ENCODE data around the gene ERICH2.

- TF ChIP-seq CTCF (IDR thresholded peaks at IDR 0.05; ENCODE audit: extremely low read depth in 1 of 2, insufficient read depth in 1 of 2, low read depth in 1 of 2, low read length in 2 of 2) (no peak), EZH2 (IDR thresholded peaks at IDR 0.05; ENCODE audit: borderline replicate concordance, low read depth, low read length, severe bottlenecking) (no peak)
Measured at GRCh38 chr2:170740660-170741059, 29.5 kb upstream of the ERICH2 start.
